Progenitor cell of endocrine pancreas (in vitro differentiated cells): ENCODE measurements around the gene ICAM2. TPM values are rescaled to one million over a fixed set of nuclear protein-coding genes. Genes with fewer than 3 reads are reported as not detected.
"Not testable (repeated sequence)": the region's sequence is repeated elsewhere in the genome, so short reads cannot be mapped to it uniquely, and the experiment has no call there.

Experiments used
- DNase-seq: peaks from one replicate; pipeline ENCODE4 v3.0.0; 2021; ENCODE audit warnings: low spot score; ENCODE audit not compliant: unreplicated experiment
- H3K27ac Mint-ChIP-seq: 2 replicates; pipeline ENCODE4 v1.8.0; 2021; ENCODE audit warnings: mild to moderate bottlenecking, moderate library complexity, mixed read lengths
- H3K27me3 Mint-ChIP-seq: 2 replicates; pipeline ENCODE4 v1.8.0; 2021; ENCODE audit warnings: mixed read lengths
- H3K36me3 Mint-ChIP-seq: 2 replicates; pipeline ENCODE4 v1.8.0; 2022; ENCODE audit warnings: mixed read lengths; ENCODE audit not compliant: insufficient read depth
- H3K4me1 Mint-ChIP-seq: 2 replicates; pipeline ENCODE4 v1.8.0; 2021; ENCODE audit warnings: low read depth, mixed read lengths
- H3K4me3 Mint-ChIP-seq: 2 replicates; pipeline ENCODE4 v1.8.0; 2021; ENCODE audit warnings: low read depth, mild to moderate bottlenecking, moderate library complexity, mixed read lengths
- H3K9me3 Mint-ChIP-seq: 2 replicates; pipeline ENCODE4 v1.8.0; 2021; ENCODE audit warnings: low read depth, mixed read lengths
- total RNA-seq: library from RNA; stranded (reverse); gene quantifications from 2 replicates; pipeline ENCODE4 v1.2.1, GENCODE V29; 2021
- TF ChIP-seq, protein P1 (sequence below): fragments of 200-600 bp; sonication (generic); IDR thresholded peaks from one replicate; pipeline ENCODE4 v1.5.0; 2021; ENCODE audit warnings: antibody characterized with exemption, mild to moderate bottlenecking; ENCODE audit not compliant: unreplicated experiment

The ICAM2 gene
- total RNA-seq, 1 donor from 2014 or later, result 0.72 TPM

DNA sequence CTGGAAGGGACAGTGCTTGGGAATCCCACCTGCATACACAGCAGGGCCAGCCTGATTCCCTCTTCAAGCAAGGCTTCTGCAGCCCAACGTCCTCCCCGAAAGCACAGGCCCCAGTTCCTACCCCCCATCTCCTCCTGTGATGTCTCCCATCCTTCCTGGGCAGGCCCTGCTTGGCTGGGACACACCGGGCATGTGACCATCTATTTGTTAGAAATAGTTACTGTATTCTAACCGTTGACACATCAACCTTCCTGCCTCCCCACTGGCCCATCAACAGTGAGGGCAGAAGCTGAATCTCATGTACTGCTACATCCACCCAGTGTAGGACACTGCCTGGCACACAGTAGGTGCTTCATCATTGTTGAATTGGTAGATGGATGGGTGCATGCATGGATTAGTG is 11.6 kb downstream of the ICAM2 start:
- no peaks in the 10 kb centered on the region for H3K36me3 Mint-ChIP-seq
- no peak for DNase-seq

DNA sequence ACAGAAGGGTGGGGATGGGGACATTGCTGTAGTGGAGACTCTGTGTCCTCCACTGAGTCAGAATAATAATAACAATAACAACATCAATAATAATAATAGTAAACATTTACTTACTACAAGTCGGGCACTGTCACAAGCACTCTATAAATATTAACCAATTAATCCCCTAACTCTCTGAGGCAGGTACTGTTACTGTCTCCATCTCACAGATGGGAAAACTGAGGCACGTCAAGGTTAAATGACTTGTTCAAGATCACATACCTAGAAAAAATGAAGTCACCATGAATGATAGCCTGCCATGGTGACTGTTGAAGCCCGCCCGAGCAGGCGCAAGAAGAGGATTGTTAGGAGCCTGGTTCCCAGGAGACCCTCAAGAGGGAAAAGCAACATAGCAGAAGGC is 12.1 kb downstream of the ICAM2 start:
- peaks cover 20% of the 10 kb centered on the region for H3K27me3 Mint-ChIP-seq
- H3K36me3 Mint-ChIP-seq, result no peaks in the 10 kb centered on the region
- H3K9me3 Mint-ChIP-seq, result peaks cover 5% of the 10 kb centered on the region
- no peak overlapping the region for H3K4me3 Mint-ChIP-seq
- DNase-seq, result no peak
- no peak overlapping the region for H3K27ac Mint-ChIP-seq
- peaks cover 8% of the 10 kb centered on the region for H3K4me1 Mint-ChIP-seq
- TF ChIP-seq, protein P1, sequence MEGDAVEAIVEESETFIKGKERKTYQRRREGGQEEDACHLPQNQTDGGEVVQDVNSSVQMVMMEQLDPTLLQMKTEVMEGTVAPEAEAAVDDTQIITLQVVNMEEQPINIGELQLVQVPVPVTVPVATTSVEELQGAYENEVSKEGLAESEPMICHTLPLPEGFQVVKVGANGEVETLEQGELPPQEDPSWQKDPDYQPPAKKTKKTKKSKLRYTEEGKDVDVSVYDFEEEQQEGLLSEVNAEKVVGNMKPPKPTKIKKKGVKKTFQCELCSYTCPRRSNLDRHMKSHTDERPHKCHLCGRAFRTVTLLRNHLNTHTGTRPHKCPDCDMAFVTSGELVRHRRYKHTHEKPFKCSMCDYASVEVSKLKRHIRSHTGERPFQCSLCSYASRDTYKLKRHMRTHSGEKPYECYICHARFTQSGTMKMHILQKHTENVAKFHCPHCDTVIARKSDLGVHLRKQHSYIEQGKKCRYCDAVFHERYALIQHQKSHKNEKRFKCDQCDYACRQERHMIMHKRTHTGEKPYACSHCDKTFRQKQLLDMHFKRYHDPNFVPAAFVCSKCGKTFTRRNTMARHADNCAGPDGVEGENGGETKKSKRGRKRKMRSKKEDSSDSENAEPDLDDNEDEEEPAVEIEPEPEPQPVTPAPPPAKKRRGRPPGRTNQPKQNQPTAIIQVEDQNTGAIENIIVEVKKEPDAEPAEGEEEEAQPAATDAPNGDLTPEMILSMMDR, result no peak

More for the DNA sequence above, 11.6 kb downstream of the ICAM2 start:
- no peak overlapping the region for H3K4me3 Mint-ChIP-seq
- peaks cover 5% of the 10 kb centered on the region for H3K9me3 Mint-ChIP-seq
- peaks cover 16% of the 10 kb centered on the region for H3K27me3 Mint-ChIP-seq
- no peak overlapping the region for H3K27ac Mint-ChIP-seq
- H3K4me1 Mint-ChIP-seq, result peaks cover 8% of the 10 kb centered on the region
- TF ChIP-seq, protein P1, result no peak

DNA sequence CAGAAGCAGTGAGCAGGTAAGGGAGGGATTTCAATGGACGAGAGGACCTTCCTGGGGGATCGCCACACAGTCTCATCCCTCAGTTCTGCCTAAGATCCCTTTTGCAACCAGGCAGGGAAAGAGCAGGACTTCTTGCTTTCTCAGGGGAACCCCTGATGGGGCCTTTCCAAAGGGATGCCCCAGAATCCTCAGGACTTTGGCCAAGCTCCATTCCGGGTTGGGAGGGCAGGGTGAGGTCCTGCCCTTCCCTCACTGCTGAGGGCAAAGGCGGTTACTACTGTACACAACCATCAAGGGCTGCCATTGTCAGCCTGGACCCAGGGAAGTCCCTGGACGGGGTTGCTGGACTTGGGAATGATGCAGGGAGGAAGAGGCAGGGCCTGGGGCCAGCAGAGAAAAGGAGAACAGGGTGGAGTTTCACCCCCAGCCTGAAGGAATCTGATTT is 12.6 kb downstream of the ICAM2 start:
- Mint-ChIP-seq H3K4me1 (peaks cover 8% of the 10 kb centered on the region), H3K27ac (no peak overlapping the region), H3K4me3 (no peak overlapping the region), H3K36me3 (no peaks in the 10 kb centered on the region), H3K9me3 (peaks cover 5% of the 10 kb centered on the region), H3K27me3 (peaks cover 20% of the 10 kb centered on the region)
- TF ChIP-seq, protein P1, result no peak
- DNase-seq, result no peak

DNA sequence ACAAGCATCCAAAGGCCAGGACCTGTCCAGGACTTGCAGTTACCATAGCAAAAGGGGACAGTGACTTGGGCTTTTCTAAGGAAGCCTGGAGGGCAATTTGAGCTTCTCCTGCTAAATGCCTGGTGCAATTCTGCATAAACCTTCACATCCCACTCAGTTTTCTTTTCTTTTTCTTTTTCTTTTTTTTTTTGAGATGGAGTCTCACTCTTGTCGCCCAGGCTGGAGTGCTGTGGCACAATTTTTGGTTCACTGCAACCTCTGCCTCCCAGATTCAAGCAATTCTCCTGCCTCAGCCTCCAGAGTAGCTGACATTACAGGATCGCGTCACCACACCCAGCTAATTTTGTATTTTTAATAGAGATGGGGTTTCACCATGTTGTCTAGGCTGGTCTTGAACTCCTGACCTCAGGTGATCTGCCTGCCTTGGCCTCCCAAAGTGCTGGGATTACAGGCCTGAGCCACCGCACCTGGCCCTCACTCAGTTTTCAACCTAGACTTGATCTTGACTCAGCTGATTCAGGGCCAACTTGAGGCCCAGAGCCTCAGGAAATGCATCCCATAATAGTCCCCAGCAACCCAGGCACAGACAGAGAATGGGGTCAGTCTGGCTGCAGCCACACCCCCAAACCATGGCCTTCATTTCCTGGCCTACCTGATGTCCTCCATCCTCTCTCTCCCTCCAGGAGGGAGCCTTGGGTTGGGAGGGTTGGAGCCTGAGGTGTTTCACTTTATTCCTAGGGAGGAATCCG is 13.2 kb downstream of the ICAM2 start:
- not testable (repeated sequence) for H3K27ac Mint-ChIP-seq, DNase-seq, H3K4me3 Mint-ChIP-seq, H3K36me3 Mint-ChIP-seq, H3K4me1 Mint-ChIP-seq, H3K9me3 Mint-ChIP-seq
- H3K27me3 Mint-ChIP-seq, result peaks cover 20% of the 10 kb centered on the region

GRCh38 chr17:64006361-64007088 is 13.9 kb downstream of the ICAM2 start:
- Mint-ChIP-seq H3K4me1 (peaks cover 8% of the 10 kb centered on the region), H3K27me3 (peaks cover 17% of the 10 kb centered on the region), H3K27ac (no peak overlapping the region), H3K9me3 (peaks cover 5% of the 10 kb centered on the region), H3K4me3 (no peak overlapping the region), H3K36me3 (no peaks in the 10 kb centered on the region)
- TF ChIP-seq, protein P1, result no peak
- DNase-seq, result no peak
